ENCODE data around the gene JADE2.
A peak's percentile ranks its signal among the peaks of the same experiment; 100 is the strongest.

Gene JADE2

DNA sequence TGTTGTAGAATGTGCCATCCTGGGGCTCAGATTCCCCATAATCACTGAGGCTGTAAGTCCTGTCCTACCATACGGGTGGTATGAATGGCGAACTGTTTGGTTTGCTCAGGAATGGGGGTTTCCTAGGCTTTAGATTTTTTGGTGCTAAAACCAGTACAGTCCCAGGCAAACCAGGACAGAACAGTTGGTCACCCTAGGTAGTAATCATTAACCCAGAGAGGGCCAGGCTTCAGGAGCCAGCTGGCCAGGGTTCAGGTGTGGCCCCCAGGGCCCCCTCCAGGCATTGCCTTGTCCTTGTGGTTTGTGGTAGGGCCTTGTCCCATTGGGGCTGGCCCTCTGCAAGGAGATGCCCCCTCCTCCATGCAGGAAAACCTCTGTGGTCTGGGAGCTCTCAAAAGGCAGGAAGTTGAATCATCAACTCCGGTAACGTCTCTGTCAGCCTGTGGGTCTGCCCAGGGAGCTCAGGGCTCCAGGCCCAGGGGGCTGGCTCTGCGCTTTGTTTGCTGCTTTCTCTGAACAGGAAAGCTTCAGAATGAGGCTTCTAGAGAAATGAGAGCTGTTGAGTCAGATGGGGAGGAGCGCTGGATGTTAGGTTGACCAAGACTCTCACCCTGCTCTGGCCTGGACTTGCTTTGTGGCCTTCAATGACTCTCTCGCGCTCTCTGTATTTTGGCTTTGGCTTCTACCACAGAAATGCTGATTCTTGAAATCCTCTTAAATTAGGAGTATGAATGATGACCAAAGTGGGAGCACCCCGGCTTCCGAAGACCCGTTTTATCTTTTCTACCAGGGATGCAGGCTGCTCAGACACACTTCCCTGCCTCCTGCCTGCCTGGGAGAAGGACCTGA is 22.2 kb upstream of the JADE2 start:
- no peak for TF ChIP-seq ZFX (IDR thresholded peaks at IDR 0.05)
- TF ChIP-seq, protein P1, sequence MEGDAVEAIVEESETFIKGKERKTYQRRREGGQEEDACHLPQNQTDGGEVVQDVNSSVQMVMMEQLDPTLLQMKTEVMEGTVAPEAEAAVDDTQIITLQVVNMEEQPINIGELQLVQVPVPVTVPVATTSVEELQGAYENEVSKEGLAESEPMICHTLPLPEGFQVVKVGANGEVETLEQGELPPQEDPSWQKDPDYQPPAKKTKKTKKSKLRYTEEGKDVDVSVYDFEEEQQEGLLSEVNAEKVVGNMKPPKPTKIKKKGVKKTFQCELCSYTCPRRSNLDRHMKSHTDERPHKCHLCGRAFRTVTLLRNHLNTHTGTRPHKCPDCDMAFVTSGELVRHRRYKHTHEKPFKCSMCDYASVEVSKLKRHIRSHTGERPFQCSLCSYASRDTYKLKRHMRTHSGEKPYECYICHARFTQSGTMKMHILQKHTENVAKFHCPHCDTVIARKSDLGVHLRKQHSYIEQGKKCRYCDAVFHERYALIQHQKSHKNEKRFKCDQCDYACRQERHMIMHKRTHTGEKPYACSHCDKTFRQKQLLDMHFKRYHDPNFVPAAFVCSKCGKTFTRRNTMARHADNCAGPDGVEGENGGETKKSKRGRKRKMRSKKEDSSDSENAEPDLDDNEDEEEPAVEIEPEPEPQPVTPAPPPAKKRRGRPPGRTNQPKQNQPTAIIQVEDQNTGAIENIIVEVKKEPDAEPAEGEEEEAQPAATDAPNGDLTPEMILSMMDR (conservative IDR thresholded peaks at IDR 0.05) = no peak
- H3K27ac ChIP-seq = no peak overlapping the region

GRCh38 chr5:134503937-134504437 is 21.5 kb upstream of the JADE2 start:
- no peak overlapping the region for H3K27ac ChIP-seq
- TF ChIP-seq ZFX (IDR thresholded peaks at IDR 0.05) = no peak
- TF ChIP-seq, protein P1 (conservative IDR thresholded peaks at IDR 0.05) = no peak

GRCh38 chr5:134504629-134505300 is 20.7 kb upstream of the JADE2 start:
- TF ChIP-seq ZFX (IDR thresholded peaks at IDR 0.05) = no peak
- TF ChIP-seq, protein P1 (conservative IDR thresholded peaks at IDR 0.05) = no peak
- no peak overlapping the region for H3K27ac ChIP-seq

- peak overlapping the region; percentile 58 for H3K27ac ChIP-seq
- no peak for TF ChIP-seq ZFX (IDR thresholded peaks at IDR 0.05)
- TF ChIP-seq, protein P1 (conservative IDR thresholded peaks at IDR 0.05) = no peak
Observed at GRCh38 chr5:134506054-134507039, 19.1 kb upstream of the JADE2 start.

DNA sequence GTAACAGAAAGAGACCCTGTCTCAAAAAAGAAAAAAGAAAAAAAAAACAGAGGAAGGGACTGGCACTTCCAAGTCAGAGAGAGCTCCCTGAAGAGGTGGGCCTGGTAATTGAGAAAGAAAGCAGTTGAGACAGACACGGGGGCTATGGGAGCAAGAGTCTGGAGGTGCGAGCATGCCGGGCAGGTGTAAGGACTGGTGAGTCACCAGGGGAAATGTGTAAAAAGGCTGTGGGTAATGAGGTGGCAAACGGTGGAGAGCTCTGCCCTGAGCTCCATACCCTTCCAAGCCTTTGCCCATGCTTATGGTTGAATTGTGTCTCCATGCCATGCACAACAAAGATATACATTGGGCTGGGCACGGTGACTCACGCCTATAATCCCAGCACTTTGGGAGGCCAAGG is 18.0 kb upstream of the JADE2 start:
- H3K27ac ChIP-seq = peak overlapping the region; percentile 58; the same call in 1 of the 2 replicates
- TF ChIP-seq, protein P1 (conservative IDR thresholded peaks at IDR 0.05) = no peak
- TF ChIP-seq ZFX (IDR thresholded peaks at IDR 0.05) = no peak

- no peak overlapping the region for H3K27ac ChIP-seq
- TF ChIP-seq, protein P1 (conservative IDR thresholded peaks at IDR 0.05) = no peak
Observed at GRCh38 chr5:134508521-134509195, 16.8 kb upstream of the JADE2 start.

Data from C4-2B (cell line).